HUES48 (cell line): Measurements from ENCODE around the gene TESK2.
"Not testable (repeated sequence)": the region's sequence is repeated elsewhere in the genome, so short reads cannot be mapped to it uniquely, and the experiment has no call there.

ENCODE experiments used
- H3K27ac ChIP-seq: one replicate; pipeline ENCODE4 v1.7.0; 2013; ENCODE audit warnings: low read depth, low read length, inconsistent platforms
- H3K27me3 ChIP-seq: 2 replicates; pipeline ENCODE4 v1.6.1; 2013; ENCODE audit warnings: mild to moderate bottlenecking, low read length; ENCODE audit not compliant: control insufficient read depth, insufficient read depth
- H3K36me3 ChIP-seq: 2 replicates; pipeline ENCODE4 v1.6.1; 2013; ENCODE audit warnings: low read length; ENCODE audit not compliant: control insufficient read depth, insufficient read depth
- H3K4me1 ChIP-seq: 2 replicates; pipeline ENCODE4 v1.6.1; 2013; ENCODE audit warnings: mild to moderate bottlenecking, low read length; ENCODE audit not compliant: control insufficient read depth, insufficient read depth
- H3K4me3 ChIP-seq: 2 replicates; pipeline ENCODE4 v1.5.1; 2013; ENCODE audit warnings: mild to moderate bottlenecking, low read depth, low read length
- H3K9ac ChIP-seq: 2 replicates; pipeline ENCODE4 v1.6.1; 2013; ENCODE audit warnings: mild to moderate bottlenecking, low read depth, low read length, moderate library complexity
- H3K9me3 ChIP-seq: 2 replicates; pipeline ENCODE4 v1.6.1; 2013; ENCODE audit warnings: low read length; ENCODE audit not compliant: control insufficient read depth, insufficient read depth

The TESK2 gene

DNA sequence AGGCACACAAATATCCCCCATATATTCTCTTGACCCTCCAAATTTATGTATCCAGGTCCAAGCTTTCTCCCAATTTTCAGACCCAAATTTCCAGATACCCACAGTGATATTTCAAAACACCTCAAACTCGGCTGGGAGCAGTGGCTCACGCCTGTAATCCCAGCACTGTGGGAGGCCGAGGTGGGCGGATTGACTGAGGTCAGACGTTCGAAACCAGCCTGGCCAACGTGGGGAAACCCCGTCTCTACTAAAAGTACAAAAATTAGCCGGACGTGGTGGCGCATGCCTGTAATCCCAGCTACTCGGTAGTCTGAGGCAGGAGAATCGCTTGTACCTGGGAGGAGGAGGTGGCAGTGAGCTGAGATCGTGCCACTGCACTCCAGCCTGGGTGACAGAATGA lies 1.6 kb downstream of the TESK2 start:
- H3K27me3 ChIP-seq, H3K36me3 ChIP-seq, H3K9ac ChIP-seq, H3K4me1 ChIP-seq, H3K27ac ChIP-seq, H3K9me3 ChIP-seq: not testable (repeated sequence)
- peak overlapping the region; percentile 92 for H3K4me3 ChIP-seq

DNA sequence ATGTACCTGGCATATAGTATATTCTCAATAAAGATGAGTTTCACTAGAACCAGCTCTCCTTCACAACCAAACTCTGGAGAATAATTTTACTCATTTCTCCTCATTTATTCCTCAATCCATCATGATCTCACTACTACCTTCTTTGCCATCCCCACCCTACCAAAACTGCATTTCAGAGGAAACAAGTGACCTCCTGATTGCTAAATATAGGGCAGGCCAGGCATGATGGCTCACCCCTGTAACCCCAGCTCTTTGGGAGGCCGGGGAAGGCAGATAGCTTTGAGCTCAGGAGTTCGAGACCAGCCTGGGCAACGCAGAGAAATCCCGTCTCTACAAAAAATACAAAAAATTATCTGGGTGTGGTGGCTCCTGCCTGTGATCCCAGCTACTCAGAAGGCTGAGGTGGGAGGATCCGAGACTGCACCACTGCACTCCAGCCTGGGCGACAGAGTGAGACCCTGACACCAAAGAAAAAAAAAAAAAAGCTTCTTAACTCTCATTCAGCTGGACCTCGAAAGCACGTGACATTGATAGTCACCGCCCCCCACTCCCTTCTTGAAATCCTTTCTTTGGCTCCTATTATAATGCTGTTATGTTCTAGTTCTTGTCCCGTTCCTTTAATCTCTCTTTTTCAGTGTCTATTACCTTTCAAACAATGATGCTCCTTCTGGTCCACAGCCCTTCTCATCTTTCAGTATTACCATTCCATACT lies 2.1 kb downstream of the TESK2 start:
- peaks cover 8% of the 10 kb centered on the region for H3K4me1 ChIP-seq
- 0 out of 2 replicates have a peak, but pooled peaks cover 6% of the 10 kb centered on the region for H3K27me3 ChIP-seq
- peak overlapping the region; percentile 92 for H3K4me3 ChIP-seq
- H3K27ac ChIP-seq: no peak overlapping the region
- no peaks in the 10 kb centered on the region for H3K9me3 ChIP-seq
- H3K9ac ChIP-seq: no peak overlapping the region
- H3K36me3 ChIP-seq: no peaks in the 10 kb centered on the region

- Histone ChIP-seq H3K27ac (no peak overlapping the region), H3K4me1 (peaks cover 8% of the 10 kb centered on the region), H3K27me3 (0 out of 2 replicates have a peak, but pooled peaks cover 6% of the 10 kb centered on the region), H3K36me3 (no peaks in the 10 kb centered on the region), H3K9ac (no peak overlapping the region), H3K4me3 (no peak overlapping the region), H3K9me3 (no peaks in the 10 kb centered on the region)
Observed at GRCh38 chr1:45485949-45486348, 5.0 kb downstream of the TESK2 start.

GRCh38 chr1:45479039-45479748 lies 11.8 kb downstream of the TESK2 start:
- Histone ChIP-seq H3K27ac (no peak overlapping the region), H3K4me1 (no peaks in the 10 kb centered on the region), H3K4me3 (no peak overlapping the region), H3K36me3 (no peaks in the 10 kb centered on the region), H3K27me3 (no peaks in the 10 kb centered on the region), H3K9me3 (no peaks in the 10 kb centered on the region), H3K9ac (no peak overlapping the region)

GRCh38 chr1:45478121-45478814 lies 12.7 kb downstream of the TESK2 start:
- Histone ChIP-seq H3K27ac (no peak overlapping the region), H3K4me1 (no peaks in the 10 kb centered on the region), H3K4me3 (no peak overlapping the region), H3K27me3 (no peaks in the 10 kb centered on the region), H3K9ac (no peak overlapping the region), H3K36me3 (no peaks in the 10 kb centered on the region), H3K9me3 (no peaks in the 10 kb centered on the region)

GRCh38 chr1:45477646-45478045 lies 13.3 kb downstream of the TESK2 start:
- H3K4me1 ChIP-seq: no peaks in the 10 kb centered on the region
- no peak overlapping the region for H3K27ac ChIP-seq
- no peaks in the 10 kb centered on the region for H3K27me3 ChIP-seq
- H3K4me3 ChIP-seq: no peak overlapping the region
- H3K9ac ChIP-seq: no peak overlapping the region
- H3K9me3 ChIP-seq: no peaks in the 10 kb centered on the region
- H3K36me3 ChIP-seq: no peaks in the 10 kb centered on the region

GRCh38 chr1:45474194-45474593 lies 16.8 kb downstream of the TESK2 start:
- H3K4me3 ChIP-seq, H3K9ac ChIP-seq, H3K27me3 ChIP-seq: not testable (repeated sequence)

DNA sequence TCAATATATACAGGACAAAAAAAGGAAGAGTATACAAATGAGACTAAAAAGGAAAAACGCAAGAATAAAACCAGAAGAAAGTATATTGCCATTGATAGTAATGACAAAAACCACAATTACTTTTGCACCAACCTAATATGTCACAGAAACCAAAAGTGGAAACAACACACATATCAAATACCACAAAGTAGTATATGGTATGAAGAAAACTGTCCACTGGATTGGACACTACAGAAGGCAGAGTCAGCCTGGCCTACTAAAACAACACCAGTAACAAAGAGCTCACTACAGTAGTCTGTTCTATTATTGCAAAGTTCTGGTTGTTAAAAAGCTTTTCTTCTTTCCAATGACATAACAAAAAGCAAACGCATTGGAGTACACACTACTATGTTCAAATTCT lies 17.7 kb downstream of the TESK2 start:
- Histone ChIP-seq H3K27ac (no peak overlapping the region), H3K4me1 (no peaks in the 10 kb centered on the region), H3K9ac (no peak overlapping the region), H3K9me3 (no peaks in the 10 kb centered on the region), H3K36me3 (no peaks in the 10 kb centered on the region), H3K27me3 (no peaks in the 10 kb centered on the region), H3K4me3 (no peak overlapping the region)

More at GRCh38 chr1:45474194-45474593, 16.8 kb downstream of the TESK2 start:
- H3K9me3 ChIP-seq, H3K4me1 ChIP-seq, H3K36me3 ChIP-seq, H3K27ac ChIP-seq: not testable (repeated sequence)

GRCh38 chr1:45470306-45470798 lies 20.6 kb downstream of the TESK2 start:
- Histone ChIP-seq H3K9ac (no peak overlapping the region), H3K4me1 (no peaks in the 10 kb centered on the region), H3K27ac (no peak overlapping the region), H3K36me3 (no peaks in the 10 kb centered on the region), H3K27me3 (no peaks in the 10 kb centered on the region), H3K9me3 (no peaks in the 10 kb centered on the region), H3K4me3 (no peak overlapping the region)

- H3K27ac ChIP-seq, H3K4me3 ChIP-seq, H3K9ac ChIP-seq, H3K36me3 ChIP-seq, H3K27me3 ChIP-seq, H3K4me1 ChIP-seq, H3K9me3 ChIP-seq: not testable (repeated sequence)
Observed at GRCh38 chr1:45467353-45467752, 23.6 kb downstream of the TESK2 start.

DNA sequence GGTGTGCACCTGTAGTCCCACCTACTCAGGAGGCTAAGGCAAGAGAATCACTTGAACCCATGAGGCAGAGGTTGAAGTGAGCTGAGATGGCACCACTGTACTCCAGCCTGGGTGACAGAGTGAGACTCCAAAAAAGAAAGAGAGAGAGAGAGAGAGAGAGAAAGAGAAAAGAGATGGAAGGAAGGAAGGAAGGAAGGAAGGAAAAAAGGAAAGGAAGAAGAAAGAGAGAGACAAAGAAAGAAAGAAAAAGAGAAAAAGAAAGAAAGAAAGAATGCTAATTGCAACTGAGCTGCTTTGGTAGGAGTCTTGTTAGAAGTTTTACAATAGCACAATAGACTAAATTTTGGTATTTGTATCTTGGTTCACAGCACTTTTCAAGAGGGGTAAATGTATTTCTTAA lies 25.7 kb downstream of the TESK2 start:
- no peak overlapping the region for H3K4me3 ChIP-seq
- H3K4me1 ChIP-seq: no peaks in the 10 kb centered on the region
- no peaks in the 10 kb centered on the region for H3K9me3 ChIP-seq
- H3K36me3 ChIP-seq: no peaks in the 10 kb centered on the region
- no peak overlapping the region for H3K9ac ChIP-seq
- H3K27ac ChIP-seq: no peak overlapping the region
- no peaks in the 10 kb centered on the region for H3K27me3 ChIP-seq
